Activated CD4-positive, CD25-positive, alpha-beta regulatory T cell treated with anti-CD3 and anti-CD28 coated beads, Interleukin-2, amount 50 U/mL, for 24 hours (primary cell): Measurements from ENCODE around the gene MAN1A1.
"Not testable (repeated sequence)": the region's sequence is repeated elsewhere in the genome, so short reads cannot be mapped to it uniquely, and the experiment has no call there.

Experiments
- ATAC-seq, 2 donors: fragments of 150-1000 bp; cut with Tn5 transposase; one replicate each; pipeline ENCODE4 v1.10.0; 2021; ENCODE audit warnings: mild to moderate bottlenecking in 1 of 2, moderate library complexity in 1 of 2

The MAN1A1 gene

DNA sequence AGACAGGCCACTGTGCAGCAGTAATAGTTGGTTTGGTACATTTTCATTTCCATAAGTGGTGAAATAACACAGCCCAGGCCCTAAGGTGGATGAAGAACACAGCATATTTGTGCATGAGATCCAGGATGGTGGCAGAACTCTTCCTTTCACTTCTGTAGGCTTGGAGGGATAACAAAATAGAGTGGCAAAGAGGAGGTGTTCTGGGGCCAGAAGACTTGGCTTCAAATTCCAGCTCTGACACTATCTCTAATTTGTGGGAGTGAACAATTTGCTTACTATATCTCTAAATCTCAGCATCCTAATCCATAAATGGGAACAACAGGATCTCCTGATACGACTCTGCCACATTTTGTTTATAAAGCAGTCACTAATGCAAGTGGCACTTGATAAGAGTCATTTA is 159.4 kb downstream of the MAN1A1 start:
- ATAC-seq: no peak

GRCh38 chr6:119189498-119189897 is 160.1 kb downstream of the MAN1A1 start:
- no peak for ATAC-seq

DNA sequence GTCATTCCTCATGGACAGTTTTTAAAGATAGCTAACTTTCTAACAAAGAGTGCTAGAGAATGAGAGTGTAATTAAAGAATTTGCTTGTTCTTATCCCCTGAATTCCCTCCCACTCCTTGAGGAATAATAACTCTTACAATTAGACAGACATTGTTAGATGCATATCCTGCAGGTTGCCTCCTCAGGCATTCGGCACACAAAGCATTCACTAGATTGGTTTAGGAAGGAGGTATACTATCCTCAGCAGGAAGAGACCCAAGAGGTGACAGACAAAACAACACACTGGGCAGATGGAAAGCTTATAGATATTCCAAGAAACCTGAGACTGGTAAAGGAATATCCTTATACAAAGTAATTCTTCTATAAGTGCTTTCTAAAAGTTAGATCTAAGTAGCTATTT is 162.0 kb downstream of the MAN1A1 start:
- ATAC-seq: no peak

- ATAC-seq: no peak
Measured at GRCh38 chr6:119186490-119186889, 163.1 kb downstream of the MAN1A1 start.

DNA sequence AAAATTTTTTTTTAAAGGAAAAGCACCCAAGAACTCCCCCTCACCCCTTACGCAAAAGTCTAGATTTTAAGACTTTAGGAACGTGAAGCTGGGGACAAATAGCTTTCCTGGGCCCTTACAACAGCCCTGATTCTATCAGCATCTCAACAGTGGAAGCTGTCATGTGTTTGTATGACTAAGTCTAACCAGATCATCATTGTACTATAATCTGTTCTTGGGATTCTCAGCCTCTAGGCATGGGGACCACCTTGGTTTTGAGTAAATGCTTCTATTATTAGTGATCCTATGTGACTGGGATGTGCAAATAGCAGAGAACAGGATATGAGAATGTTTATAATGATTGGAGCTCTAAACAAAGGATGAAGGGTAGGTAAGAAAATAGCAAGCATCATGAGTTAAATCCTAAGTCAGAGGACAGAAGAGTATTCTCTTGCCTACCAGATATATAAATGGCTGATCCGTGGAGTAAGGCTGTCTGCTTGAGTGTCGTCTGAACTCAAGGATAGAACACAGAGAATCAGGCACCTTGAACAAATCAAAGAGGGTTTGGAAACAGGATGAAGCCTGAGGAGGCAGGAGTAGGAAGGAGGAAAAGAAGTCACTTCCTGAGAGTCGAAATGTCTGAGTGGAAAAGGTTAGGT is 165.4 kb downstream of the MAN1A1 start:
- no peak for ATAC-seq

DNA sequence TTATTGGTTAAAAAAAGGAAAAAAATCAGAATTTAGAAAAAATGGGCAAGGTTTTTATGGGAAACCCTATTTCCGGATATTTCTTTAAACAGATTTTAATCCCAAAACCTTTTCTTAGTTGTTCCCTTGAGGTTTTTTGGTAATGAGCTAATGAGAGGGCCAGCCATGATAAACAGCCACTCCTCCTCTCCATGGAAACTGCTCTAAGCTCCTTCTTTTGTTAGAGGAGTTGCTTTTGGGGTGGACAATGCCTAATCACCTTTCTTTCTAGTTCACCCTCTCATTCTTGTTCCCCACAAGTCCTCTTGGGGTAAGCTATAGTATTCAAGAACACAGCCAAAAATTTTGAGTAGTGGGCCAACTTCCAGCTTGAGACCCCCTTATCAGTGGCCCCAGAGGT is 166.1 kb downstream of the MAN1A1 start:
- ATAC-seq: no peak

GRCh38 chr6:119182875-119183274 is 166.7 kb downstream of the MAN1A1 start:
- ATAC-seq: no peak

DNA sequence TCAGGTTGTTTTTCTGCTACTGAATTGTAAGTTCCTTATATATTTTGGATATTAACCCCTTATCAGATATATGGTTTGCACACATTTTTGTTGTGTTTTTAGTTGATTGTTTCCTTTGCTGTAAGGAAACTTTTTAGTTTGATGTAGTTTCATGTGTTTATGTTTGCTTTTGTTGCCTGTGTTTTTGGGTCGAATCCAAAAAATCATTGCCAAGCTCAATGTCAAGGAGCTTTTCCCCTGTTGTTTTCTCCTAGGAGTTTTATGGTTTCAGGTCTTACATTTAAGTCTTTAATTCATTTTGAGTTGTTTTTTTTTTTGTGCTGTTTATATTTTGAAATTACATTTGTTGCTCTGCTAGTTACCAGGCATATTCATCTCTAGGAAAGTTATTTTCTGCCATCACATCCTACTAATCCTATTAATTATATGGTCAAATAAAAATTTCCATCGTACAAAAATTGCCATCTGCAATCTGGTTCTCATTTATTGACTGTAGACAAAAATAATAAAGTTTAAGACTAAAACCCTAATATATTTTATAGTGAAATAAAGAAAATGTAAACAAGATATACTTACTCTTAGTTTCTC is 167.3 kb downstream of the MAN1A1 start:
- no peak for ATAC-seq

- ATAC-seq: no peak
Measured at GRCh38 chr6:119181046-119181445, 168.5 kb downstream of the MAN1A1 start.

DNA sequence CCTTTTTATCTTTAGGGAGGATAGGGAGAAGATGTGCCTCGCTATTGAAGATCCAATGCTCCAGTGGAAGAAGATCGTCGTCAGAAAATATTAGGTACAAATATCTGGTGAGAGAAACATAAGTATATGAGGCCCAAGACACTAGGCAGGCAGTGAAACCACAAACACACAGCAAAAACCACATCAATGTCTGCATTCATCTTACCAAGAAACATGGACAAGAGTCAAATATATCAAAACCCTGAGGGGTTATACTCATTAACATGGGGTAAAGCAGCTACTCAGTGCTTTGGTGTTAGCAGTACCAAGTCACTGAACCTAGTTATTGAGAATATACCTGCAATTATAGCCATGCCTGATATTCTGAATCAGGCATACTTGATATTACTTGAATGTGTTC is 169.7 kb downstream of the MAN1A1 start:
- peak in 1 of 2 donors; percentile 53 for ATAC-seq

- no peak for ATAC-seq
Measured at GRCh38 chr6:119179062-119179461, 170.5 kb downstream of the MAN1A1 start.

GRCh38 chr6:119176445-119176844 is 173.1 kb downstream of the MAN1A1 start:
- ATAC-seq: no peak

DNA sequence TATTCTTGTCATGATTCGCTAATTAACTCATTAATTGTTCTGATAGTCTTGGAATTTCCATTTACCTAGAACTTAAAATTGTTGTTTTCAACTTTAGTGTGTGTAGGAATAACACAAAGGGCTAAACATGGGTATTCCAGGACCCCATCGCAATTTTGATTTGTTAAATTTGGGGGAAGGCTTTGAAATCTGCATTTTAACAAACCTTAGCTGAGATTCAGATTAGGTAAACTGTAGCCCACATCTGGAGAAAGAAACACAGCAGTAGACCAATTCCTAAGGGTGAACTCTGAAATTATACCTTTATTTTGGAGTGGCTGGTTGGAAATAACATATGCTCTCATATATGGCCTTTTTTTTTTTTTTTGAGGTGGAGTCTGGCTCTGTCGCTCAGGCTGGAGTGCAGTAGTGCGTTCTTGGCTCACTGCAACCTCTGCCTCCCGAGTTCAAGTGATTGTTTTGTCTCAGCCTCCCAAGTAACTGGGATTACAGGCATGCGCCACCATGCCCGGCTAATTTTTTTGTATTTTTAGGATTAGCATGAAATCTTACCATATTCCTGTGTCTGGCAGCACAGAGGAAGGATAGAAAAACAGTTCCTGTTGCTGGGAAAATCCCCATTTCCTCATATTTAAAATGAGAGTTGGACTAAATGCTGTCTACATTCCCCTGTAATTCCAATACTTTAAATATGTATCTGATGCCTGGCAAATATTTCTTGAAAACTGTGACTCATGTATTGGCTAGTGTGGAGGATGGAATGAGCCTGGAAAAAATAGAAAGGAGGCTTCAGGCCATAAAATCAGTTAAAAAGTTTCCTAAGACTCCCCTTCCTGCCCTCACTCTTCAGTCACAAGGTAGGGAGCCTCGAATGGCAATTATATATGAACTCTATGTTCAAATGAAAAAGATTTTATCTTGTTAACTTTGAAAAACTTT is 174.4 kb downstream of the MAN1A1 start:
- ATAC-seq: no peak

DNA sequence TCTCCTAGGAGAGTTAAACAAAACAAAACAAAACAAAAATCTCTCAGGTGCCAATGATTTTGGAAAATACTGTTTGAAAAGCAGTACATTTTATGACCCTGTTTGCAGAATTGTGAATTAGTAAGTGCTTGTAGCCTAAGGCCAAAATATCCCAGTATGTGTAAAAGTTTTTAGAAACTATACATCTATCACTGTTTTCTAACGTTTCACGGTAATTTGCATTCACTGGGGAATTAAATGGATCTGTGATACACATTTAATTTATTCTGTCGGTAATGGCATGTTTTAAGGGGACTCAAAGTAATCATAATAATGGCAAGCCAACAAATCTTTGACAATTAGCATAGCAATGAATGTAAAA is 175.5 kb downstream of the MAN1A1 start:
- ATAC-seq: no peak

DNA sequence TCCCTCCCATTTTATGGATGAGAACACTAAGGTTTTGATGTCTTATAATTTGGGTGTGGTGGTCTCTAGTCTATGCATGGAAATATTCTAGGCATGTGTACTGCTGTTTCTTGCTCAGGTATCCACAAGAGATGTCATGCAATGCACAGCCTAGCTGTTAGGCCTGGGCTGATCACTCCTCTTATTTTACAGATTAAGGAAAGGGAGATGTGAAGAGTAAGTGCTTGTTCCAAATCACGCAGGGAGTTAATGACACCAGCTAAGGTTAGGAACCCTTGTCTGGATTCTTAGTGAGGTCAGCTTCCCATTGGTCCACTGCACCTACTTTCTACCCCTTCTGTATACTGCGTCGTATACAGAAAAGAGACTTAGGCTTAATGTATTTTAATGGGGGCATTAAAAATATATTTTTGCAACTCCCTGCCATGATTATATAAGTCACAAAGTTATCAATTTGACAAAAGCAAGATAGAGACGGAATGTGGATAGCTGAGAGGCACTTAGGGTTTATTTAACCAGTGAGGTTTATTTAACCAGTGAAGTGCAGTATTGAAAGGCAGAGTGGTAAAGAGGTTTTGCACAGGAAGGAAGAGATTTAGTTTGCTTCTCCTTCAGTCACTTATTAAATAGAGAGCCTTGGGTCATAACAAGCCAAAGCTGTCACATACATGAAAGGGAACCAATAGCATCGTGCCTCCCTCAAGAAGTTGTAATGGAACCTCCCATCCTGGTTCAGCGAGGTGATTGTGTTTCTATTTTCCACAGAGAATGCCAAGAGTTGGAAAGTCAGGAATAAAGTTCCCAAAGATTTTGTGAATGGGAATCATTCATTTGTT is 176.1 kb downstream of the MAN1A1 start:
- no peak for ATAC-seq

- ATAC-seq: no peak
Measured at GRCh38 chr6:119172824-119173223, 176.7 kb downstream of the MAN1A1 start.

GRCh38 chr6:119171864-119172588 is 177.5 kb downstream of the MAN1A1 start:
- no peak for ATAC-seq

GRCh38 chr6:119171088-119171841 is 178.3 kb downstream of the MAN1A1 start:
- no peak for ATAC-seq

- ATAC-seq: no peak
Measured at GRCh38 chr6:119170447-119171087, 179.0 kb downstream of the MAN1A1 start.

- ATAC-seq: no peak
Measured at GRCh38 chr6:119170103-119170446, 179.5 kb downstream of the MAN1A1 start.

DNA sequence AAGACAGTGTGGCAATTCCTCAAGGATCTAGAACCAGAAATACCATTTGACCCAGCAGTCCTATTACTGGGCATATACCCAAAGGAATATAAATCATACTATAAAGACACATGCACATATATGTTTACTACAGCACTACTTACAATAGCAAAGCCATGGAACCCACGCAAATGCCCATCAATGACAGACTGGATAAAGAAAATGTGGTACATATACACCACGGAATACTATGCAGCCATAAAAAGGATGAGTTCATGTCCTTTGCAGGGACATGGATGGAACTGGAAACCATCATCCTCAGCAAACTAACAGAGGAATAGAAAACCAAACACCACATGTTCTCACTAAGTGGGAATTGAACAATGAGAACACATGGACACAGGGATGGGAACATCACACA is 180.2 kb downstream of the MAN1A1 start:
- ATAC-seq: not testable (repeated sequence)
